Measurements from ENCODE around the gene MYO3A. TPM values are rescaled to one million over a fixed set of nuclear protein-coding genes. Genes with fewer than 3 reads are reported as not detected.

Gene MYO3A
- total RNA-seq, 1 experiment from 2014 or later = not detected

DNA sequence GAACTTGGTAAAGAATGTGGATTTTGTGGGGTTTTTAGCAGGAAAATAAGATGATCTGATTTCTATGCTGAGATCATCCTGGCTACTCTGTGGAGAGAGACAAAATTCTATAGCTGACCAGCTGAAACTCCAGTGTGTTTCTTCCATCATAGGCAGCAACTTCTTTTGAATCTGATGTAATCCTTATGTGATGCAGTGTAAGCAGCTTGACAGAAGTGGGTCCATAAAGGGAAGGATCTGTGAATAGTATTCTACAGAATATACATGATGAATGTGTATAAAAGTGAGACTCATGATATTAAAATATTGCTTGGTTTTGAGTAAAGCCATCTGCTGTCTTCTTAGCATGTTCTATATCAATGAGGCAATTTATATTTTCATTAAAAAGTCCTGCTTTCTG, 4.4 kb downstream of the MYO3A start:
- CTCF ChIA-PET = no interaction called here
- POLR2A ChIA-PET = no interaction called here
- Histone ChIP-seq H3K9me3 (no peaks in the 10 kb centered on the region), H3K4me3 (ENCODE audit: low read depth, low read length) (no peak overlapping the region), H3K4me1 (no peaks in the 10 kb centered on the region), H3K36me3 (ENCODE audit: control insufficient read depth, insufficient read depth, low read length) (no peaks in the 10 kb centered on the region), H3K27me3 (replicated peaks; ENCODE audit: control insufficient read depth, insufficient read depth, low read length) (no peaks in the 10 kb centered on the region)
- Mint-ChIP-seq H3K9me3 (ENCODE audit: unreplicated experiment) (no peaks in the 10 kb centered on the region), H3K36me3 (ENCODE audit: insufficient read depth, unreplicated experiment) (no peaks in the 10 kb centered on the region), H3K27ac (ENCODE audit: unreplicated experiment) (no peak overlapping the region), H3K4me1 (ENCODE audit: low read depth, unreplicated experiment) (no peaks in the 10 kb centered on the region), H3K27me3 (ENCODE audit: insufficient read depth, unreplicated experiment) (peaks cover 17% of the 10 kb centered on the region), H3K4me3 (ENCODE audit: unreplicated experiment) (no peak overlapping the region)
- intact Hi-C loops (cut with micrococcal nuclease; ENCODE audit: unreplicated experiment) = no loop called here
- TF ChIP-seq, protein P1, sequence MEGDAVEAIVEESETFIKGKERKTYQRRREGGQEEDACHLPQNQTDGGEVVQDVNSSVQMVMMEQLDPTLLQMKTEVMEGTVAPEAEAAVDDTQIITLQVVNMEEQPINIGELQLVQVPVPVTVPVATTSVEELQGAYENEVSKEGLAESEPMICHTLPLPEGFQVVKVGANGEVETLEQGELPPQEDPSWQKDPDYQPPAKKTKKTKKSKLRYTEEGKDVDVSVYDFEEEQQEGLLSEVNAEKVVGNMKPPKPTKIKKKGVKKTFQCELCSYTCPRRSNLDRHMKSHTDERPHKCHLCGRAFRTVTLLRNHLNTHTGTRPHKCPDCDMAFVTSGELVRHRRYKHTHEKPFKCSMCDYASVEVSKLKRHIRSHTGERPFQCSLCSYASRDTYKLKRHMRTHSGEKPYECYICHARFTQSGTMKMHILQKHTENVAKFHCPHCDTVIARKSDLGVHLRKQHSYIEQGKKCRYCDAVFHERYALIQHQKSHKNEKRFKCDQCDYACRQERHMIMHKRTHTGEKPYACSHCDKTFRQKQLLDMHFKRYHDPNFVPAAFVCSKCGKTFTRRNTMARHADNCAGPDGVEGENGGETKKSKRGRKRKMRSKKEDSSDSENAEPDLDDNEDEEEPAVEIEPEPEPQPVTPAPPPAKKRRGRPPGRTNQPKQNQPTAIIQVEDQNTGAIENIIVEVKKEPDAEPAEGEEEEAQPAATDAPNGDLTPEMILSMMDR (IDR thresholded peaks at IDR 0.05; ENCODE audit: insufficient read depth in 1 of 2, low read depth in 1 of 2, low read length in 1 of 2, severe bottlenecking in 1 of 2, unreplicated experiment in 1 of 2) = no peak
- no TSS peak for BruUV-seq (replicated peaks)
- no peak for DNase-seq

DNA sequence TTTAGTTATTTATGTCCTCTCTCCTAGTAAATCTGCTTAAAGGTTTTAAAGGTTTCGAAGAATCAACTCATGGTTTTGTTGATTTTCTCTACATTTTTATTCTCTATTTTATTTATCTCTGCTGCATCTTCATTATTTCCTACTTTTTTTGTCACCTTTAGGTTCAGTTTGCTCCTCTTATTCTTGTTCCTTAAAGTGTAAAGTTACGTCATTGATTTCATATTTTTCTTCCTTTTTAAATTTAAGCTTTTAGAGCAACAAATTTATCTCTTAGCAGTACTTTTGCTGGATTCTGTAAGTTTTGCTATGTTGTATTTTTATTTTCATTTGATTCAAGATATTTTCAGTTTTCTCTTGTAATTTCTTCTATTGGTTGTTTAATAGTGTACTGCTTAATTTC, 10.7 kb downstream of the MYO3A start:
- intact Hi-C loops (cut with micrococcal nuclease; ENCODE audit: unreplicated experiment) = no loop called here
- Histone ChIP-seq H3K27me3 (replicated peaks; ENCODE audit: control insufficient read depth, insufficient read depth, low read length) (no peaks in the 10 kb centered on the region), H3K4me1 (no peaks in the 10 kb centered on the region), H3K9me3 (0 out of 2 replicates have a peak, but pooled peaks cover 3% of the 10 kb centered on the region), H3K4me3 (ENCODE audit: low read depth, low read length) (no peak overlapping the region), H3K36me3 (ENCODE audit: control insufficient read depth, insufficient read depth, low read length) (no peaks in the 10 kb centered on the region)
- Mint-ChIP-seq H3K36me3 (ENCODE audit: insufficient read depth, unreplicated experiment) (no peaks in the 10 kb centered on the region), H3K4me1 (ENCODE audit: low read depth, unreplicated experiment) (no peaks in the 10 kb centered on the region), H3K4me3 (ENCODE audit: unreplicated experiment) (no peak overlapping the region), H3K9me3 (ENCODE audit: unreplicated experiment) (no peaks in the 10 kb centered on the region), H3K27ac (ENCODE audit: unreplicated experiment) (no peak overlapping the region), H3K27me3 (ENCODE audit: insufficient read depth, unreplicated experiment) (peaks cover 11% of the 10 kb centered on the region)
- TF ChIP-seq, protein P1 (IDR thresholded peaks at IDR 0.05; ENCODE audit: insufficient read depth in 1 of 2, low read depth in 1 of 2, low read length in 1 of 2, severe bottlenecking in 1 of 2, unreplicated experiment in 1 of 2) = no peak
- POLR2A ChIA-PET = no interaction called here
- CTCF ChIA-PET = no interaction called here
- DNase-seq = no peak
- no TSS peak for BruUV-seq (replicated peaks)

DNA sequence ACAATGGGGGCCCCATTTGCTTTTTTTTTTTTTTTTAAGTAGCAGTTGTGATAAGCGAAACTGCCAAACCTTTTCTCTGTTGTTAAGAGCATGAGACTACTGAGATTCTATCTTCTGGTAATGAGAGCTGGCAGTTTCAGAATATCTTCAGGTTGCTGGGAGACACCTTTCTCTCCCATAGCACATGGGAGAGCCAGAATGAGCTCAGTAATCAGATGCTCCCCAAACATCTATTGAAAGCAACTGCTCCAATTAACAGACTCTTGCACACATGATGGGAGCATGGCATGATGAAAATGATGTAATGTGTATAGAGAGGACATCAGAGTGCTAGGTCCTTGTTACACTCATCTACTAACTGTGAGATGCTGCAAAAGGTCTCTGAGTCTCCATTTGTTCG, 18.8 kb downstream of the MYO3A start:
- ChIA-PET CTCF (no interaction called here), POLR2A (no interaction called here)
- intact Hi-C loops (cut with micrococcal nuclease; ENCODE audit: unreplicated experiment) = no loop called here
- Histone ChIP-seq H3K4me3 (ENCODE audit: low read depth, low read length) (no peak overlapping the region), H3K27me3 (replicated peaks; ENCODE audit: control insufficient read depth, insufficient read depth, low read length) (no peaks in the 10 kb centered on the region), H3K4me1 (no peaks in the 10 kb centered on the region), H3K9me3 (0 out of 2 replicates have a peak, but pooled peaks cover 2% of the 10 kb centered on the region), H3K36me3 (ENCODE audit: control insufficient read depth, insufficient read depth, low read length) (no peaks in the 10 kb centered on the region)
- TF ChIP-seq, protein P1 (IDR thresholded peaks at IDR 0.05; ENCODE audit: insufficient read depth in 1 of 2, low read depth in 1 of 2, low read length in 1 of 2, severe bottlenecking in 1 of 2, unreplicated experiment in 1 of 2) = no peak
- no peak for DNase-seq
- Mint-ChIP-seq H3K4me1 (ENCODE audit: low read depth, unreplicated experiment) (no peaks in the 10 kb centered on the region), H3K9me3 (ENCODE audit: unreplicated experiment) (no peaks in the 10 kb centered on the region), H3K27me3 (ENCODE audit: insufficient read depth, unreplicated experiment) (no peaks in the 10 kb centered on the region), H3K4me3 (ENCODE audit: unreplicated experiment) (no peak overlapping the region), H3K36me3 (ENCODE audit: insufficient read depth, unreplicated experiment) (no peaks in the 10 kb centered on the region), H3K27ac (ENCODE audit: unreplicated experiment) (no peak overlapping the region)
- no TSS peak for BruUV-seq (replicated peaks)

All from Caco-2 (cell line).